Right atrium auricular region (tissue), 2 donors: ENCODE data around the gene SLIT3. TPM values are rescaled to one million over a fixed set of nuclear protein-coding genes. Genes with fewer than 3 reads are reported as not detected.

ENCODE experiments used
- DNase-seq: peaks from one replicate; pipeline ENCODE4 v3.0.0-alpha.2; 2019; ENCODE audit warnings: low spot score
- H3K27ac ChIP-seq, 2 donors: fragments of 200-600 bp; sonication (generic); 1 replicate in 1 of 2; 2 replicates in 1 of 2; pipeline ENCODE4 v1.5.1; 2016 to 2019
- H3K27me3 ChIP-seq, 2 donors: fragments of 200-600 bp; sonication (generic); one replicate each; pipeline versions ENCODE4 v1.5.1 to v1.6.0; 2017 to 2019
- H3K36me3 ChIP-seq: fragments of 200-600 bp; sonication (generic); one replicate; pipeline ENCODE4 v1.5.1; 2016
- H3K4me1 ChIP-seq, 2 donors: fragments of 200-600 bp; sonication (generic); one replicate each; pipeline versions ENCODE4 v1.5.1 to v1.6.0; 2017 to 2019
- H3K4me3 ChIP-seq, 2 donors: fragments of 200-600 bp; sonication (generic); 1 replicate in 1 of 2; 2 replicates in 1 of 2; pipeline ENCODE4 v1.5.1; 2017 to 2019; ENCODE audit warnings: mild to moderate bottlenecking in 1 of 2, moderate library complexity in 1 of 2
- H3K9me3 ChIP-seq, 2 donors: fragments of 200-600 bp; sonication (generic); one replicate each; pipeline ENCODE4 v1.5.1; 2019
- CTCF ChIP-seq, 2 donors: fragments of 200-600 bp; sonication (generic); IDR thresholded peaks; one replicate each; pipeline ENCODE4 v1.5.1; 2019; ENCODE audit warnings: antibody characterized with exemption in 2 of 2
- total RNA-seq, 2 donors: library from RNA; depleted of rRNA; stranded (reverse); fragments of >200 nt; gene quantifications; one replicate each; pipeline ENCODE4 v1.1.0, GENCODE V29; 2016

Gene SLIT3
- total RNA-seq, 2 donors from 2014 or later: 66.1 to 85.8 TPM

- H3K36me3 ChIP-seq: no peaks in the 10 kb centered on the region
- no peaks in the 10 kb centered on the region for H3K9me3 ChIP-seq
- no peak for TF ChIP-seq CTCF (IDR thresholded peaks at IDR 0.05)
- H3K27ac ChIP-seq: peak overlapping the region; percentile 57 to 84
- H3K4me1 ChIP-seq: peaks cover 0 to 31% of the 10 kb centered on the region in 2 donors
- no peaks in the 10 kb centered on the region for H3K27me3 ChIP-seq
- peak overlapping the region; percentile 64 to 66 for H3K4me3 ChIP-seq
- DNase-seq: no peak
These were observed 1.7 kb downstream of the SLIT3 start for GRCh38 chr5:169299191-169299662.

GRCh38 chr5:169298193-169298592, 2.7 kb downstream of the SLIT3 start:
- DNase-seq: no peak
- Histone ChIP-seq H3K36me3 (no peaks in the 10 kb centered on the region), H3K27me3 (no peaks in the 10 kb centered on the region), H3K4me1 (peaks cover 0 to 31% of the 10 kb centered on the region in 2 donors), H3K9me3 (no peaks in the 10 kb centered on the region), H3K27ac (no peak overlapping the region), H3K4me3 (no peak overlapping the region)
- TF ChIP-seq CTCF (IDR thresholded peaks at IDR 0.05): no peak

GRCh38 chr5:169296419-169297143, 4.4 kb downstream of the SLIT3 start:
- peaks cover 0 to 27% of the 10 kb centered on the region in 2 donors for H3K4me1 ChIP-seq
- peak overlapping the region; percentile 22 to 29 for H3K27ac ChIP-seq
- no peaks in the 10 kb centered on the region for H3K36me3 ChIP-seq
- TF ChIP-seq CTCF (IDR thresholded peaks at IDR 0.05): no peak
- DNase-seq: peak; percentile 73
- H3K4me3 ChIP-seq: no peak overlapping the region
- H3K9me3 ChIP-seq: no peaks in the 10 kb centered on the region
- H3K27me3 ChIP-seq: no peaks in the 10 kb centered on the region

GRCh38 chr5:169295306-169295705, 5.6 kb downstream of the SLIT3 start:
- no peak for DNase-seq
- TF ChIP-seq CTCF (IDR thresholded peaks at IDR 0.05): no peak
- no peaks in the 10 kb centered on the region for H3K27me3 ChIP-seq
- H3K4me3 ChIP-seq: no peak overlapping the region
- H3K36me3 ChIP-seq: no peaks in the 10 kb centered on the region
- H3K4me1 ChIP-seq: peaks cover 0 to 32% of the 10 kb centered on the region in 2 donors
- H3K9me3 ChIP-seq: no peaks in the 10 kb centered on the region
- no peak overlapping the region for H3K27ac ChIP-seq

GRCh38 chr5:169294621-169295020, 6.3 kb downstream of the SLIT3 start:
- no peak for DNase-seq
- no peak for TF ChIP-seq CTCF (IDR thresholded peaks at IDR 0.05)
- Histone ChIP-seq H3K4me3 (no peak overlapping the region), H3K27me3 (no peaks in the 10 kb centered on the region), H3K4me1 (peaks cover 0 to 39% of the 10 kb centered on the region in 2 donors), H3K36me3 (no peaks in the 10 kb centered on the region), H3K9me3 (no peaks in the 10 kb centered on the region), H3K27ac (no peak overlapping the region)
